HEK293 (cell line): ENCODE results near the gene TMEM178A.

ENCODE experiments used
- CTCF ChIA-PET: fragments of 350-600 bp; formaldehyde crosslinking; extraction: SDS; loops from one replicate; lab custom pipeline; 2021; ENCODE audit warnings: antibody characterized with exemption; lab: Yijun Ruan, JAX
- POLR2A ChIA-PET: fragments of 300-600 bp; formaldehyde crosslinking; extraction: SDS; loops from one replicate; lab custom pipeline; 2020; ENCODE audit warnings: antibody characterized with exemption, inconsistent platforms; lab: Yijun Ruan, JAX
- H3K27ac ChIP-seq: fragments of 200-500 bp; sonication (Bioruptor generic); 2 replicates; pipeline ENCODE4 v1.5.1; 2014; ENCODE audit warnings: low read depth, low read length, control low read depth, inconsistent platforms; ENCODE audit errors: extremely low read depth
- H3K36me3 ChIP-seq, 2 experiments: fragments of 200-500 bp in 1 of 2; sonication (Bioruptor generic) in 1 of 2; 1 replicate in 1 of 2; 2 replicates in 1 of 2; pipeline ENCODE4 v1.5.1; 2014 to 2017; ENCODE audit warnings: inconsistent platforms in 2 of 2, low read length in 2 of 2; ENCODE audit not compliant: control insufficient read depth in 2 of 2, insufficient read depth in 1 of 2
- H3K4me1 ChIP-seq: fragments of 200-500 bp; sonication (Bioruptor generic); 2 replicates; pipeline ENCODE4 v1.5.1; 2014; ENCODE audit warnings: mild to moderate bottlenecking, low read length, inconsistent platforms; ENCODE audit not compliant: control insufficient read depth, insufficient read depth
- H3K4me3 ChIP-seq: 2 replicates; pipeline ENCODE4 v1.5.1; 2011; ENCODE audit warnings: low read depth, mild to moderate bottlenecking, control low read depth, low read length, moderate library complexity
- H3K9me3 ChIP-seq: fragments of 200-500 bp; sonication (Bioruptor generic); 2 replicates; pipeline ENCODE4 v1.5.1; 2014; ENCODE audit warnings: low read depth, low read length, inconsistent platforms; ENCODE audit not compliant: control insufficient read depth, insufficient read depth
- ELK4 ChIP-seq: IDR thresholded peaks from 2 replicates; pipeline ENCODE4 v1.6.1; 2011; ENCODE audit warnings: mild to moderate bottlenecking, low read depth, low read length, borderline replicate concordance
- HIC1 ChIP-seq: fragments of 450-650 bp; formaldehyde crosslinking; IDR thresholded peaks from 2 replicates; pipeline ENCODE4 v1.5.1; 2016; ENCODE audit warnings: missing biosample characterization, missing genetic modification characterization
- MEIS1 ChIP-seq: sonication (generic); formaldehyde crosslinking; IDR thresholded peaks from 2 replicates; pipeline ENCODE4 v1.8.1; 2022; ENCODE audit warnings: missing genetic modification reagents, mild to moderate bottlenecking, borderline replicate concordance
- REPIN1 ChIP-seq: fragments of 450-650 bp; formaldehyde crosslinking; IDR thresholded peaks from 2 replicates; pipeline ENCODE4 v1.5.1; 2017; ENCODE audit warnings: missing biosample characterization, missing genetic modification characterization, low read depth
- ZFP37 ChIP-seq: fragments of 450-650 bp; formaldehyde crosslinking; IDR thresholded peaks from 2 replicates; pipeline ENCODE4 v1.5.1; 2016; ENCODE audit warnings: missing biosample characterization, missing genetic modification characterization
- ZNF175 ChIP-seq: fragments of 450-650 bp; formaldehyde crosslinking; IDR thresholded peaks from 2 replicates; pipeline ENCODE4 v1.5.1; 2016; ENCODE audit warnings: missing biosample characterization, missing genetic modification characterization
- ZNF2 ChIP-seq: fragments of 450-650 bp; formaldehyde crosslinking; IDR thresholded peaks from 2 replicates; pipeline ENCODE4 v1.5.1; 2016; ENCODE audit warnings: missing biosample characterization, missing genetic modification characterization
- ZNF202 ChIP-seq: fragments of 450-650 bp; formaldehyde crosslinking; IDR thresholded peaks from 2 replicates; pipeline ENCODE4 v1.5.1; 2016; ENCODE audit warnings: missing biosample characterization, missing genetic modification characterization, borderline replicate concordance
- ZNF292 ChIP-seq: fragments of 450-650 bp; formaldehyde crosslinking; IDR thresholded peaks from 2 replicates; pipeline ENCODE4 v1.5.1; 2016; ENCODE audit warnings: low read depth, missing biosample characterization, missing genetic modification characterization, borderline replicate concordance
- ZNF362 ChIP-seq: fragments of 450-650 bp; formaldehyde crosslinking; IDR thresholded peaks from 2 replicates; pipeline ENCODE4 v1.5.1; 2016; ENCODE audit warnings: missing biosample characterization, missing genetic modification characterization
- ZNF449 ChIP-seq: fragments of 450-650 bp; formaldehyde crosslinking; IDR thresholded peaks from 2 replicates; pipeline ENCODE4 v1.5.1; 2017; ENCODE audit warnings: missing biosample characterization, mild to moderate bottlenecking, missing genetic modification characterization, moderate library complexity
- ZNF501 ChIP-seq: fragments of 450-650 bp; formaldehyde crosslinking; IDR thresholded peaks from 2 replicates; pipeline ENCODE4 v1.5.1; 2016; ENCODE audit warnings: missing biosample characterization, missing genetic modification characterization
- ZNF518A ChIP-seq: fragments of 450-650 bp; formaldehyde crosslinking; conservative IDR thresholded peaks from 2 replicates; pipeline ENCODE4 v1.5.1; 2016; ENCODE audit warnings: low read depth, missing biosample characterization, missing genetic modification characterization
- ZNF571 ChIP-seq: fragments of 450-650 bp; formaldehyde crosslinking; IDR thresholded peaks from 2 replicates; pipeline ENCODE4 v1.5.0; 2017; ENCODE audit warnings: missing biosample characterization, missing genetic modification characterization
- ZNF585B ChIP-seq: fragments of 450-650 bp; formaldehyde crosslinking; IDR thresholded peaks from 2 replicates; pipeline ENCODE4 v1.5.1; 2016; ENCODE audit warnings: missing biosample characterization, missing genetic modification characterization
- ZNF621 ChIP-seq: fragments of 450-650 bp; formaldehyde crosslinking; IDR thresholded peaks from 2 replicates; pipeline ENCODE4 v1.5.1; 2017; ENCODE audit warnings: missing biosample characterization, missing genetic modification characterization
- ZNF624 ChIP-seq: fragments of 450-650 bp; formaldehyde crosslinking; IDR thresholded peaks from 2 replicates; pipeline ENCODE4 v1.5.1; 2017; ENCODE audit warnings: missing biosample characterization, missing genetic modification characterization
- ZNF626 ChIP-seq: fragments of 450-650 bp; sonication (Bioruptor Pico); formaldehyde crosslinking; IDR thresholded peaks from 2 replicates; pipeline ENCODE4 v1.5.1; 2018; ENCODE audit warnings: missing biosample characterization, missing genetic modification characterization, inconsistent platforms
- ZNF639 ChIP-seq: fragments of 450-650 bp; formaldehyde crosslinking; IDR thresholded peaks from 2 replicates; pipeline ENCODE4 v1.5.1; 2016; ENCODE audit warnings: missing biosample characterization, missing genetic modification characterization
- ZNF658 ChIP-seq: fragments of 450-650 bp; formaldehyde crosslinking; IDR thresholded peaks from 2 replicates; pipeline ENCODE4; 2016; ENCODE audit warnings: missing biosample characterization, missing genetic modification characterization

The TMEM178A gene

GRCh38 chr2:39632876-39633275, 32.8 kb upstream of the TMEM178A start:
- CTCF ChIA-PET, result no interaction called here
- TF ChIP-seq MEIS1 (CRISPR knock-in tag), result no peak
- TF ChIP-seq, all 188 proteins: peak for 0
- Histone ChIP-seq H3K4me1 (no peaks in the 10 kb centered on the region), H3K27ac (no peak overlapping the region), H3K36me3 (no peaks in the 10 kb centered on the region), H3K9me3 (no peaks in the 10 kb centered on the region), H3K4me3 (no peak overlapping the region)
- POLR2A ChIA-PET, result no interaction called here

- POLR2A ChIA-PET, result no interaction called here
- Histone ChIP-seq H3K4me3 (no peak overlapping the region), H3K27ac (no peak overlapping the region), H3K4me1 (no peaks in the 10 kb centered on the region), H3K9me3 (no peaks in the 10 kb centered on the region), H3K36me3 (no peaks in the 10 kb centered on the region)
- TF ChIP-seq ZNF2 (tag by site-specific recombination), result no peak
- no peak for TF ChIP-seq ZNF202 (tag by site-specific recombination)
- TF ChIP-seq REPIN1 (tag by site-specific recombination), result no peak
- TF ChIP-seq ZNF571 (tag by site-specific recombination), result no peak
- TF ChIP-seq ZNF658 (tag by site-specific recombination), result no peak
- no peak for TF ChIP-seq ZNF624
- TF ChIP-seq HIC1 (tag by site-specific recombination), result no peak
- TF ChIP-seq ZNF639 (tag by site-specific recombination), result no peak
- TF ChIP-seq ZNF175, result no peak
- no peak for TF ChIP-seq ZNF585B (tag by site-specific recombination)
- TF ChIP-seq ZNF518A (tag by site-specific recombination), result no peak
- CTCF ChIA-PET, result no interaction called here
Measured at GRCh38 chr2:39636306-39636705, 29.4 kb upstream of the TMEM178A start.

GRCh38 chr2:39638581-39638980, 27.1 kb upstream of the TMEM178A start:
- no peak overlapping the region for H3K4me3 ChIP-seq
- ChIA-PET CTCF (no interaction called here), POLR2A (no interaction called here)
- H3K4me1 ChIP-seq, result peaks cover 2% of the 10 kb centered on the region; the same call in 1 of the 2 replicates
- H3K9me3 ChIP-seq, result no peaks in the 10 kb centered on the region
- H3K27ac ChIP-seq, result no peak overlapping the region
- H3K36me3 ChIP-seq, result no peaks in the 10 kb centered on the region
- TF ChIP-seq ZNF449 (tag by site-specific recombination) (no peak), ZNF621 (tag by site-specific recombination) (no peak), ELK4 (no peak), ZFP37 (tag by site-specific recombination) (no peak), ZNF501 (no peak), ZNF292 (tag by site-specific recombination) (no peak), ZNF626 (tag by site-specific recombination) (no peak), ZNF362 (tag by site-specific recombination) (no peak)
